IMR-90 (cell line): ENCODE measurements around the gene TEX36. TPM values are rescaled to one million over a fixed set of nuclear protein-coding genes. Genes with fewer than 3 reads are reported as not detected.

ENCODE experiments used
- ATAC-seq: fragments of 200-7000 bp; cut with Tn5 transposase; 2 replicates; pipeline ENCODE4 v1.9.1; 2020; ENCODE audit warnings: low read depth, mild to moderate bottlenecking, moderate library complexity
- BruUV-seq: library from RNA; stranded (reverse); fragments of 400-500 nt; replicated peaks from 2 replicates; lab custom pipeline; 2021; lab: Mats Ljungman, UMichigan
- CTCF ChIA-PET: fragments of 300-600 bp; formaldehyde crosslinking; extraction: SDS; loops from one replicate; lab custom pipeline; 2021; ENCODE audit warnings: antibody characterized with exemption; lab: Yijun Ruan, JAX
- POLR2A ChIA-PET: fragments of 300-600 bp; sonication (Branson Sonifier 250); formaldehyde crosslinking; loops from one replicate; lab custom pipeline; 2022; ENCODE audit warnings: antibody characterized with exemption; ENCODE audit not compliant: unreplicated experiment; lab: Charles Lee
- DNase-seq: peaks from one replicate; pipeline ENCODE4 v3.0.0; 2013
- H2AFZ ChIP-seq: replicated peaks from 2 replicates; pipeline ENCODE3; 2013; ENCODE audit warnings: low read length, mild to moderate bottlenecking; ENCODE audit not compliant: poor library complexity
- H2AK5ac ChIP-seq: 2 replicates; pipeline ENCODE4 v1.6.1; 2013; ENCODE audit warnings: low read depth, low read length, inconsistent platforms
- H2AK9ac ChIP-seq: replicated peaks from 2 replicates; pipeline ENCODE3; 2013; ENCODE audit warnings: mild to moderate bottlenecking, low read depth, low read length, moderate library complexity; ENCODE audit not compliant: poor library complexity
- H2BK120ac ChIP-seq: 2 replicates; pipeline ENCODE4 v1.6.1; 2013; ENCODE audit warnings: low read depth, low read length, inconsistent platforms
- H2BK15ac ChIP-seq: 3 replicates; pipeline ENCODE4 v1.6.1; 2013; ENCODE audit warnings: low read depth, low read length, inconsistent platforms
- H2BK20ac ChIP-seq: 2 replicates; pipeline ENCODE4 v1.6.1; 2013; ENCODE audit warnings: low read depth, mild to moderate bottlenecking, inconsistent platforms, low read length, moderate library complexity
- H2BK5ac ChIP-seq: 2 replicates; pipeline ENCODE4 v1.6.1; 2013; ENCODE audit warnings: mild to moderate bottlenecking, low read depth, low read length, inconsistent platforms; ENCODE audit not compliant: poor library complexity, severe bottlenecking
- H3K14ac ChIP-seq: replicated peaks from 2 replicates; pipeline ENCODE4 v1.6.1; 2013; ENCODE audit warnings: low read depth, low read length, inconsistent platforms
- H3K18ac ChIP-seq: 2 replicates; pipeline ENCODE4 v1.6.1; 2013; ENCODE audit warnings: low read depth, low read length, control low read depth
- H3K23ac ChIP-seq: 2 replicates; pipeline ENCODE4 v1.6.1; 2013; ENCODE audit warnings: low read depth, low read length, inconsistent platforms
- H3K27ac ChIP-seq: 2 replicates; pipeline ENCODE4 v1.5.1; 2013; ENCODE audit warnings: mild to moderate bottlenecking, control low read depth, low read length; ENCODE audit not compliant: insufficient read depth
- H3K27me3 ChIP-seq: 2 replicates; pipeline ENCODE4 v1.6.1; 2013; ENCODE audit warnings: low read length; ENCODE audit not compliant: control insufficient read depth, insufficient read depth
- H3K36me3 ChIP-seq: 2 replicates; pipeline ENCODE4 v1.6.1; 2013; ENCODE audit warnings: low read length, mixed read lengths; ENCODE audit not compliant: control insufficient read depth, insufficient read depth
- H3K4ac ChIP-seq: 2 replicates; pipeline ENCODE4 v1.6.1; 2013; ENCODE audit warnings: low read depth, low read length, inconsistent platforms
- H3K4me1 ChIP-seq: 2 replicates; pipeline ENCODE4 v1.6.1; 2013; ENCODE audit warnings: low read length, mixed read lengths; ENCODE audit not compliant: control insufficient read depth, insufficient read depth
- H3K4me2 ChIP-seq: 2 replicates; pipeline ENCODE4 v1.6.1; 2013; ENCODE audit warnings: low read depth, mild to moderate bottlenecking, control low read depth, low read length, moderate library complexity
- H3K4me3 ChIP-seq: 2 replicates; pipeline ENCODE4 v1.5.1; 2013; ENCODE audit warnings: low read depth, mild to moderate bottlenecking, control low read depth, low read length, moderate library complexity; ENCODE audit not compliant: insufficient read depth
- H3K56ac ChIP-seq: 2 replicates; pipeline ENCODE4 v1.6.1; 2013; ENCODE audit warnings: low read length, inconsistent platforms; ENCODE audit not compliant: insufficient read depth; ENCODE audit errors: extremely low read depth
- H3K79me1 ChIP-seq, 2 experiments: 2 replicates each; pipeline ENCODE4 v1.6.1; 2013; ENCODE audit warnings: low read length in 2 of 2, inconsistent platforms in 1 of 2, low read depth in 1 of 2
- H3K9ac ChIP-seq: 2 replicates; pipeline ENCODE4 v1.6.1; 2013; ENCODE audit warnings: low read depth, low read length, control low read depth
- H3K9me1 ChIP-seq: 2 replicates; pipeline ENCODE4 v1.6.1; 2013; ENCODE audit warnings: low read length, inconsistent platforms; ENCODE audit not compliant: insufficient read depth
- H3K9me3 ChIP-seq: 2 replicates; pipeline ENCODE4 v1.6.1; 2013; ENCODE audit warnings: low read length; ENCODE audit not compliant: control insufficient read depth, insufficient read depth
- H4K20me1 ChIP-seq: 2 replicates; pipeline ENCODE4 v1.6.1; 2013; ENCODE audit warnings: low read length, inconsistent platforms; ENCODE audit not compliant: insufficient read depth
- H4K5ac ChIP-seq: 2 replicates; pipeline ENCODE4 v1.6.1; 2013; ENCODE audit warnings: mild to moderate bottlenecking, low read depth, low read length, control low read depth
- H4K8ac ChIP-seq, 2 experiments: 2 replicates each; pipeline ENCODE4 v1.6.1; 2013; ENCODE audit warnings: low read depth in 2 of 2, low read length in 2 of 2, control low read depth in 1 of 2, inconsistent platforms in 1 of 2
- H4K91ac ChIP-seq: 2 replicates; pipeline ENCODE4 v1.6.1; 2013; ENCODE audit warnings: low read depth, low read length, inconsistent platforms; ENCODE audit not compliant: insufficient read depth
- BHLHE40 ChIP-seq: fragments of 150-350 bp; IDR thresholded peaks from 2 replicates; pipeline ENCODE4 v1.6.1; 2016; ENCODE audit warnings: mild to moderate bottlenecking, low read depth, low read length
- CEBPB ChIP-seq: IDR thresholded peaks from 2 replicates; pipeline ENCODE4 v1.6.1; 2012; ENCODE audit warnings: low read depth, low read length, improper control_type of control experiment
- CHD1 ChIP-seq: IDR thresholded peaks from 2 replicates; pipeline ENCODE4 v1.6.1; 2012; ENCODE audit warnings: low read depth, low read length, improper control_type of control experiment
- CTCF ChIP-seq: conservative IDR thresholded peaks from 2 replicates; pipeline ENCODE4 v1.5.1; 2012; ENCODE audit warnings: mild to moderate bottlenecking, low read depth, low read length, improper control_type of control experiment
- FOS ChIP-seq: fragments of 150-350 bp; IDR thresholded peaks from 2 replicates; pipeline ENCODE4 v1.6.1; 2016; ENCODE audit warnings: low read depth, low read length
- MAFK ChIP-seq: IDR thresholded peaks from 2 replicates; pipeline ENCODE4 v1.6.1; 2012; ENCODE audit warnings: low read depth, low read length, improper control_type of control experiment
- MAZ ChIP-seq: IDR thresholded peaks from 2 replicates; pipeline ENCODE4 v1.6.1; 2012; ENCODE audit warnings: low read depth, mild to moderate bottlenecking, low read length, improper control_type of control experiment, moderate library complexity, borderline replicate concordance
- MXI1 ChIP-seq: IDR thresholded peaks from 2 replicates; pipeline ENCODE4 v1.6.1; 2012; ENCODE audit warnings: low read depth, mild to moderate bottlenecking, low read length, moderate library complexity, borderline replicate concordance
- NFE2L2 ChIP-seq: fragments of 150-350 bp; IDR thresholded peaks from 2 replicates; pipeline ENCODE4 v1.6.1; 2016; ENCODE audit warnings: low read depth, mild to moderate bottlenecking, low read length
- POLR2A ChIP-seq: IDR thresholded peaks from 2 replicates; pipeline ENCODE4 v1.6.1; 2012; ENCODE audit warnings: mild to moderate bottlenecking, low read depth, low read length
- RAD21 ChIP-seq: IDR thresholded peaks from 2 replicates; pipeline ENCODE4 v1.6.1; 2012; ENCODE audit warnings: low read length, improper control_type of control experiment
- RCOR1 ChIP-seq: IDR thresholded peaks from 2 replicates; pipeline ENCODE4 v1.6.1; 2012; ENCODE audit warnings: mild to moderate bottlenecking, low read length, improper control_type of control experiment; ENCODE audit not compliant: insufficient replicate concordance
- RFX5 ChIP-seq: IDR thresholded peaks from 2 replicates; pipeline ENCODE4 v1.8.0; 2012; ENCODE audit warnings: low read depth, mild to moderate bottlenecking, low read length, moderate library complexity
- SMC3 ChIP-seq: fragments of 150-350 bp; IDR thresholded peaks from 2 replicates; pipeline ENCODE4 v1.6.1; 2016; ENCODE audit warnings: low read depth, mild to moderate bottlenecking, antibody characterized with exemption, low read length, moderate library complexity
- WGBS, 2 experiments: methylation state at CpG; one replicate each; pipeline versions ENCODE4 v1.1.5 to v1.1.7; 2013; ENCODE audit warnings: missing lambda C conversion rate in 2 of 2; ENCODE audit not compliant: insufficient read length in 1 of 2; ENCODE audit errors: extremely low coverage in 2 of 2; 5-methylcytosine and 5-hydroxymethylcytosine counted together
- dilution Hi-C: fragments of 300-500 bp; cut with HindIII; formaldehyde crosslinking; loops from one replicate; pipeline ENCODE4 v1.14.3; 2018; ENCODE audit warnings: low sequenced_read_pairs; ENCODE audit not compliant: unreplicated experiment
- in situ Hi-C: fragments of 300-500 bp; cut with MboI; formaldehyde crosslinking; loops from 3 replicates; pipeline ENCODE4 v1.14.3; 2019; ENCODE audit warnings: low sequenced_read_pairs, inconsistent platforms, mixed read lengths
- intact Hi-C: fragments of 100-400 bp; cut with micrococcal nuclease; formaldehyde crosslinking; loops from 2 replicates; pipeline ENCODE4 v1.10.0; 2022
- polyA plus RNA-seq, 3 experiments: library from polyadenylated mRNA; depleted of rRNA; stranded (reverse); fragments of >200 nt; gene quantifications; 2 replicates each; pipeline ENCODE4 v1.2.3, GENCODE V29; 2012; ENCODE audit warnings: low replicate concordance in 1 of 3
- total RNA-seq: library from RNA; depleted of rRNA; stranded (reverse); fragments of >200 nt; gene quantifications from 2 replicates; pipeline ENCODE4 v1.2.3, GENCODE V29; 2012
- TF ChIP-seq, protein P1 (sequence below): fragments of 150-350 bp; IDR thresholded peaks from 2 replicates; pipeline ENCODE4 v1.6.1; 2016; ENCODE audit warnings: low read depth, mild to moderate bottlenecking, low read length, moderate library complexity, borderline replicate concordance
- TF ChIP-seq, protein P2 (sequence below): fragments of 150-350 bp; IDR thresholded peaks from 2 replicates; pipeline ENCODE4 v1.6.1; 2017; ENCODE audit warnings: mild to moderate bottlenecking, antibody characterized with exemption, low read length, low read depth

Gene TEX36
- total and polyA plus RNA-seq, 2 of the 4 experiments (the other 2 are of a cell fraction): not detected

DNA sequence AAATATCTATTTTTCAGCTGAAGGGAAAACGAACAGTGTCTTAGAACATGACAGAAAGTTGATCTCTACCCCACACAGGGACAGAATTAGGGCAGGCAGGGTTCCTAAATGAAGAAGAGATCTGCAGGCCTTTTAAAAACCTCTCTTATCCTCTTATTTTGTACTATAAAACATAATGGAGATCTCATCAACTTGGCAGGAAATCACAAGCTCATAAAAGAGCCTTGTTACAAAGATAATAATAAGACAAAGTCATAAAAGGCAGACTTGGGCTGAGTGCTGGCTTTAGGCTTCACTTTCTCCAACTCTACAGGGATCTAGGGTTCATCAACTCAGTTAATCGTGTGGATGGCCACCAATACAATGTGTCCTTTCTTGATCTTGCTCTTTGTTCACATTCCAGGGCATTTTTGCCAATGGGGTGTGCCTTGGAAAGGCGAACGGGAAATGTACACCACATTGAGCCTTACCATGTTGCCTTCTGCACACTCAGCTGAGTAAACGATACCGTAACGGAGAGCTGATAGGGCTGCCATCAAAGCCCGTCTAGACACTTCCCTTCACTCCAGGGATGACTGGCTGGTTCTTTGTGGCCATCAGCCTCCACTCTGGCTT is 7.1 kb upstream of the TEX36 start:
- Histone ChIP-seq H3K36me3 (no peaks in the 10 kb centered on the region), H4K91ac (no peak overlapping the region), H2BK5ac (no peak overlapping the region), H2BK120ac (no peak overlapping the region), H3K4me1 (peaks cover 2% of the 10 kb centered on the region; the same call in 1 of the 2 replicates), H3K27me3 (peaks cover 7% of the 10 kb centered on the region), H3K9me3 (no peaks in the 10 kb centered on the region), H3K27ac (no peak overlapping the region), H2AK5ac (no peak overlapping the region), H3K23ac (no peak overlapping the region), H3K9ac (no peak overlapping the region), H4K8ac (no peak overlapping the region), H3K79me1 (no peaks in the 10 kb centered on the region), H4K5ac (no peak overlapping the region), H2BK20ac (no peak overlapping the region), H4K20me1 (no peaks in the 10 kb centered on the region), H2AFZ (no peak overlapping the region), H3K4ac (no peak overlapping the region), H3K4me3 (no peak overlapping the region), H3K14ac (no peak overlapping the region), H3K56ac (no peak overlapping the region), H2AK9ac (no peak overlapping the region), H2BK15ac (no peak overlapping the region), H3K18ac (no peak overlapping the region), H3K9me1 (no peaks in the 10 kb centered on the region), H3K4me2 (no peak overlapping the region)
- DNase-seq (no peak), ATAC-seq (no peak)
- TF ChIP-seq RAD21 (no peak), CEBPB (no peak), CHD1 (no peak), MXI1 (no peak), MAZ (no peak), SMC3 (no peak), MAFK (no peak), BHLHE40 (no peak), FOS (no peak), RFX5 (no peak), NFE2L2 (no peak), RCOR1 (no peak), POLR2A (no peak), CTCF (no peak)
- TF ChIP-seq, protein P1, sequence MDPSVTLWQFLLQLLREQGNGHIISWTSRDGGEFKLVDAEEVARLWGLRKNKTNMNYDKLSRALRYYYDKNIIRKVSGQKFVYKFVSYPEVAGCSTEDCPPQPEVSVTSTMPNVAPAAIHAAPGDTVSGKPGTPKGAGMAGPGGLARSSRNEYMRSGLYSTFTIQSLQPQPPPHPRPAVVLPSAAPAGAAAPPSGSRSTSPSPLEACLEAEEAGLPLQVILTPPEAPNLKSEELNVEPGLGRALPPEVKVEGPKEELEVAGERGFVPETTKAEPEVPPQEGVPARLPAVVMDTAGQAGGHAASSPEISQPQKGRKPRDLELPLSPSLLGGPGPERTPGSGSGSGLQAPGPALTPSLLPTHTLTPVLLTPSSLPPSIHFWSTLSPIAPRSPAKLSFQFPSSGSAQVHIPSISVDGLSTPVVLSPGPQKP: no peak
- TF ChIP-seq, protein P2, sequence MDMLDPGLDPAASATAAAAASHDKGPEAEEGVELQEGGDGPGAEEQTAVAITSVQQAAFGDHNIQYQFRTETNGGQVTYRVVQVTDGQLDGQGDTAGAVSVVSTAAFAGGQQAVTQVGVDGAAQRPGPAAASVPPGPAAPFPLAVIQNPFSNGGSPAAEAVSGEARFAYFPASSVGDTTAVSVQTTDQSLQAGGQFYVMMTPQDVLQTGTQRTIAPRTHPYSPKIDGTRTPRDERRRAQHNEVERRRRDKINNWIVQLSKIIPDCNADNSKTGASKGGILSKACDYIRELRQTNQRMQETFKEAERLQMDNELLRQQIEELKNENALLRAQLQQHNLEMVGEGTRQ: no peak
- intact Hi-C loops (no loop called here), in situ Hi-C loops (loop anchor here (10.0 kb wide), 1 partner anchor 645 kb away; no protein-coding TSS in a partner anchor), dilution Hi-C loops (no loop called here)
- WGBS, 2 experiments: 48% methylated on average over 5 of the region's 8 CpGs; no CpG with 5 or more reads in 1 of the 2 experiments
- ChIA-PET CTCF (no interaction called here), POLR2A (no interaction called here)
- BruUV-seq: no TSS peak
